ENCODE results near the gene PRELID1.

DNA sequence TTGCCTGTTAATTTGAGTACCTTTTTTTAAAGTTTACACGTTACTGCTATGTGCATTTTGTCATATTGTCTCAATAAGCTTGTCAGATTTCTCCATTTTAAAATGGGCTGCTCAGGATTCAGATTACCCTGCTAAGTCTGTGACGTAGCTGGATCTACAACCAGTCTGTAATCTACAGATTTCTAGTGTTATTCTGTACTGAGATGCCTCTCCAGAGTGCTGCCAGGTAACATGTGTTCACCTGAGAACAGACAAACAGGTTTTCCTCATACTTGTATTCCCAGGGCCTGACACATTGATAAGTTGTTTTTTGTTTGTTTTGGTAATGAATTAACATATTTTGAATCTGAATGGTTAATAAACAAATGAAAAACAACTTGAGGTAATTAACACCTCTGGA is 15.4 kb upstream of the PRELID1 start:
- TF ChIP-seq POLR2A (IDR thresholded peaks at IDR 0.05): no peak
- TF ChIP-seq, protein P1, sequence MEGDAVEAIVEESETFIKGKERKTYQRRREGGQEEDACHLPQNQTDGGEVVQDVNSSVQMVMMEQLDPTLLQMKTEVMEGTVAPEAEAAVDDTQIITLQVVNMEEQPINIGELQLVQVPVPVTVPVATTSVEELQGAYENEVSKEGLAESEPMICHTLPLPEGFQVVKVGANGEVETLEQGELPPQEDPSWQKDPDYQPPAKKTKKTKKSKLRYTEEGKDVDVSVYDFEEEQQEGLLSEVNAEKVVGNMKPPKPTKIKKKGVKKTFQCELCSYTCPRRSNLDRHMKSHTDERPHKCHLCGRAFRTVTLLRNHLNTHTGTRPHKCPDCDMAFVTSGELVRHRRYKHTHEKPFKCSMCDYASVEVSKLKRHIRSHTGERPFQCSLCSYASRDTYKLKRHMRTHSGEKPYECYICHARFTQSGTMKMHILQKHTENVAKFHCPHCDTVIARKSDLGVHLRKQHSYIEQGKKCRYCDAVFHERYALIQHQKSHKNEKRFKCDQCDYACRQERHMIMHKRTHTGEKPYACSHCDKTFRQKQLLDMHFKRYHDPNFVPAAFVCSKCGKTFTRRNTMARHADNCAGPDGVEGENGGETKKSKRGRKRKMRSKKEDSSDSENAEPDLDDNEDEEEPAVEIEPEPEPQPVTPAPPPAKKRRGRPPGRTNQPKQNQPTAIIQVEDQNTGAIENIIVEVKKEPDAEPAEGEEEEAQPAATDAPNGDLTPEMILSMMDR (IDR thresholded peaks at IDR 0.05): no peak
